Ovary (tissue), 3 donors: ENCODE measurements around the gene ERP27.

Experiments
- POLR2A ChIP-seq: fragments of 450-650 bp; IDR thresholded peaks from one replicate; pipeline ENCODE4 v1.6.1; 2017; ENCODE audit warnings: antibody characterized with exemption, mild to moderate bottlenecking, moderate library complexity
- TF ChIP-seq, protein P1 (sequence below), 3 donors: fragments of 450-650 bp in 2 of 3; fragments of 200-600 bp in 1 of 3; IDR thresholded peaks; one replicate each; pipeline versions ENCODE4 v1.5.1 to v1.8.0; 2016 to 2022; ENCODE audit warnings: antibody characterized with exemption in 3 of 3, mild to moderate bottlenecking in 1 of 3
- donor health status: DM: no; HTN: no; CAD: no.

DNA sequence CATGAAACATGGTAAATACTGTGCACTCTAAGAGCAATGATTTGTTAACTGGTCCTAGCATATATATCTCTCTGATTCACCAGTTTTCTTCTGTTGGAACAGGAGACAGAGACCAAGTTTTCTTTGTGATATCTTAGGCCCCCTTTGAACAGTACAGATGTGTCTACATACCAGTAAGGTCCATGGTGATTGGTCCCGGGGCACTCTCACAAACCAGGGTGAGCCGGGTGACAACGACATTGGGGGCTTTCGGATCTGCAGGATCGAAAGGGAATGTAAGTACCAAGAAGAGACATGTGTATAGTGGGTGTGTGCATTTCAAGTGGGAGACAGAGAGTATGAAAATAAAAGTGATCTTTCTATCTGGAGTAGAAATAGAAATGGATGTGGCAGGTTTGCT, 11.3 kb upstream of the ERP27 start:
- TF ChIP-seq, protein P1, sequence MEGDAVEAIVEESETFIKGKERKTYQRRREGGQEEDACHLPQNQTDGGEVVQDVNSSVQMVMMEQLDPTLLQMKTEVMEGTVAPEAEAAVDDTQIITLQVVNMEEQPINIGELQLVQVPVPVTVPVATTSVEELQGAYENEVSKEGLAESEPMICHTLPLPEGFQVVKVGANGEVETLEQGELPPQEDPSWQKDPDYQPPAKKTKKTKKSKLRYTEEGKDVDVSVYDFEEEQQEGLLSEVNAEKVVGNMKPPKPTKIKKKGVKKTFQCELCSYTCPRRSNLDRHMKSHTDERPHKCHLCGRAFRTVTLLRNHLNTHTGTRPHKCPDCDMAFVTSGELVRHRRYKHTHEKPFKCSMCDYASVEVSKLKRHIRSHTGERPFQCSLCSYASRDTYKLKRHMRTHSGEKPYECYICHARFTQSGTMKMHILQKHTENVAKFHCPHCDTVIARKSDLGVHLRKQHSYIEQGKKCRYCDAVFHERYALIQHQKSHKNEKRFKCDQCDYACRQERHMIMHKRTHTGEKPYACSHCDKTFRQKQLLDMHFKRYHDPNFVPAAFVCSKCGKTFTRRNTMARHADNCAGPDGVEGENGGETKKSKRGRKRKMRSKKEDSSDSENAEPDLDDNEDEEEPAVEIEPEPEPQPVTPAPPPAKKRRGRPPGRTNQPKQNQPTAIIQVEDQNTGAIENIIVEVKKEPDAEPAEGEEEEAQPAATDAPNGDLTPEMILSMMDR (IDR thresholded peaks at IDR 0.05), result no peak
- TF ChIP-seq POLR2A, result no peak
